Stimulated activated CD4-positive, alpha-beta T cell treated with anti-CD3 and anti-CD28 coated beads, Interleukin-2, amount 100 ng/mL, for 24 hours (primary cell): ENCODE data around the gene CYREN.
"Not testable (repeated sequence)": the region's sequence is repeated elsewhere in the genome, so short reads cannot be mapped to it uniquely, and the experiment has no call there.

ENCODE experiments used
- DNase-seq, 2 donors: peaks; one replicate each; pipeline ENCODE4 v3.0.0-alpha.2; 2020

The CYREN gene

DNA sequence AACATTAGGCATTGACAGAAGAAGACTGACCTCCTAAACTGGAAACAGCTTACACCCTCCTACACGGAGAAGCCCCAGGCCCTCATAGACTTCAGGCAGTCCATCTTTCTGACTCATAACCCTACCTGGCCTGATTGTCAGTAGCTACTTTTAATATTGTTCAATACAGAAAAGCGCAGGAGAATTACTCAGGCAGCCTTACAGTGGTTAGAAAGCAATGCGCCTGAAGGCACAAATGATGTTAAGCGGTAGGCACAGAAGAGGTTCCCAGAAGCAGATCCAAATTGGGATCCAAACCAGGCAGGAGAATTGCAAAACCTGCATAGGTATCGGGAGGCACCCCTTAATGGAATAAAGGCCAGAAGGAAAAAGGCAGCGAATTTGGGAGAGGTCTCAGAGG is 5.4 kb upstream of the CYREN start:
- DNase-seq, result peak in 1 of 2 donors; percentile 3

DNA sequence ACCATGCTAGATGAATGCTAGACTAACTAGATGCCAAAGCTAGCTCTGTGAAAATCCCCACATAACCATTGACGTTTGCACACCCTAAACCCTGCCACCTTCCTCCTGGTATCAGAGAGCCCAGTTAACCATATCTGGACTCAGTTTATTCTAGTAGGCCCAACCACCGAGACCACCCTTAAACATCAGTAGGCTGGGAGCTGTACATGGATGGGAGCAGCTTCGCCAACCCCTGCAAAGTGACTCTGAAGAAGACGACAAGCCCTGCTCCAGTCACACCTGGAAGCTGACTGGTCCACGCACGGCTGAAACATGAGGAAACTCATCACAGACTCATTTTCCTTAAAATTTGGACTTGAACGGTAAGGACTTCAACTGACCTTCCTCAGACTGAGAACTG is 4.4 kb upstream of the CYREN start:
- no peak for DNase-seq

DNA sequence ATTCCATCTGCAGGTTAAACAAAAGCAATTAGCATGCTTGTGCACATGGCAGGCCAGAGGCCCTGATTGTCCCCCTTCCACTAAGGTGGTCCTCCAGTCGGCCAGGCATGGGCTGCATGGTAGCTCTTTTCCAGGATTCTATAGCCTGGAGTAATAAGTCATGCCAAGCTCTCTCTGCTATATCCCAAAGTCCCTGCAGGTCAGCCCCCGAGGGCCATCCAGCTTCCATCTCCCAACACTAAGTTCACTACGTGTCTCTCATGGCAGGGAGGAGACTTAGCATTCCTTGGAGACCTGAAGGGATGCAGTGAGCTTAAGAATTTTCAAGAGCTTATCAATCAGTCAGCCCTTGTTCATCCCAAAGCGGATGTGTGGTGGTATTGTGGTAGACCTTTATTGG is 3.4 kb upstream of the CYREN start:
- peak in 1 of 2 donors; percentile 14 for DNase-seq

DNA sequence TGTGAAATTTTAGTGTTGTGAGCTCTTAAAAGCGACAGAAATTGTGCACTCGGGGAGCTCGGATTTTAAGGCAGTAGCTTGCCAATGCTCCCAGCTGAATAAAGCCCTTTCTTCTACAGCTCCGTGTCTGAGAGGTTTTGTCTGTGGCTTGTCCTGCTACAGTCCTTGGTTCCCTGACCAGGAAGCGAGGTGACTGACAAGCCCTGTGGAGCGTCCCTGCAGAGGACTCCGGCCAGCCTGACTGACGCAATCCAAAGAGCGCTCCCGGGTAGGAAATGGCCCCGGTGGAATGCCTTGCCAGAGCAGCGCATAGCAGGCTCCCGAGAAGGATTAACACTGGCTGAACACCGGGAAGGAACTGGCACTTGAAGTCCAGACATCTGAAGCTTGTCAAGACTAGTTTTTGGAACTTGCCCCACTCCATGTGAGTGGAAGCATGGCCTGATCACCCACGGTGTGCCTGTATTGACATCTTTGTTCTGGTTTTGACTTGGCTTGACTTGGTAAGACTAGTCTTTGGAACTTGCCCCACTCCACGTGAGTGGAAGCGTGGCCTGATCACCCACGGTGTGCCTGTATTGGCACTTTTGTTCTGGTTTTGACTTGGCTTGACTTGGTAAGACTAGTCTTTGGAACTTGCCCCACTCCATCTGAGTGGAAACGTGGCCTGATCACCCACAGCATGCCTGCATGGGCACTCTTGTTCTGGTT is 1.2 kb upstream of the CYREN start:
- peak in 1 of 2 donors; percentile 18 for DNase-seq

DNA sequence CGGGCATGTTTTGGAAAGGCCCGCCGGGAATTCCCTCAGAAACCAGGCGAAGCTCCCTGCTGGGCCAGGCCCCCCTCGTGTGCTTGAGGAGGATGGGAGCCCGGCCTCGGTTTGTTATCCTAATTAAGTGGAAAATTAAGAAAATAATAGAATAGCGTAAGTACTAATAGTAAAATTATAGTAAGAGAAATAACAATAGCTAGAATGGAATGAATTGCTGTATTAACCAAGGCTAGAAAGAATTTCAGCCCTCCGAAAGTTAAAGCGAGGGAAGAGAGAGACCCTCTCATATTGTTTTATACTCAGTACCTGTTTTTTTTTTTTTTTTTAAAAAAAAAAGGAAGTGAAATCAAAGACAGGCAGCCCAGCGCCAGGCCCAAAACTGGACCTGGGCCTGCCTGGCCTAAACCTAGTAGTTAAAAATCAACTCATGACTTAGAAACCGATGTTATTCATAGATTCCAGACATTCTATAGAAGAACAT is 533 bp upstream of the CYREN start:
- DNase-seq, result not testable (repeated sequence)

DNA sequence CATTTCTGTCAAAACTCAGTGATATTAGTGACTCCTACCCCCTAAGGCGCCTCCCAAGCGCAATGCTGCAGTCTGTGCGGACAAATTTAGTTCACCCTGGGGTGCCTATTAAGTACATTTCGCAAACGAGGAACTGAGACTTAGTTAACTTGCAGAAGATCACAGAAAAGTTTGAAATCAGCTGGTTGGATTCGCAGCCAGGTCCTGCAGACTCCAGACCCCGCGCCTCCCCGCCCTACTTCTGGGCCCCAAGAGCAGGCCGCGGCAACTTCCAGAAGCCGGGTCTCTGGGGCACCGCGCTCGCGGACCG is 588 bp downstream of the CYREN start:
- DNase-seq, result peak in 1 of 2 donors; percentile 33

DNA sequence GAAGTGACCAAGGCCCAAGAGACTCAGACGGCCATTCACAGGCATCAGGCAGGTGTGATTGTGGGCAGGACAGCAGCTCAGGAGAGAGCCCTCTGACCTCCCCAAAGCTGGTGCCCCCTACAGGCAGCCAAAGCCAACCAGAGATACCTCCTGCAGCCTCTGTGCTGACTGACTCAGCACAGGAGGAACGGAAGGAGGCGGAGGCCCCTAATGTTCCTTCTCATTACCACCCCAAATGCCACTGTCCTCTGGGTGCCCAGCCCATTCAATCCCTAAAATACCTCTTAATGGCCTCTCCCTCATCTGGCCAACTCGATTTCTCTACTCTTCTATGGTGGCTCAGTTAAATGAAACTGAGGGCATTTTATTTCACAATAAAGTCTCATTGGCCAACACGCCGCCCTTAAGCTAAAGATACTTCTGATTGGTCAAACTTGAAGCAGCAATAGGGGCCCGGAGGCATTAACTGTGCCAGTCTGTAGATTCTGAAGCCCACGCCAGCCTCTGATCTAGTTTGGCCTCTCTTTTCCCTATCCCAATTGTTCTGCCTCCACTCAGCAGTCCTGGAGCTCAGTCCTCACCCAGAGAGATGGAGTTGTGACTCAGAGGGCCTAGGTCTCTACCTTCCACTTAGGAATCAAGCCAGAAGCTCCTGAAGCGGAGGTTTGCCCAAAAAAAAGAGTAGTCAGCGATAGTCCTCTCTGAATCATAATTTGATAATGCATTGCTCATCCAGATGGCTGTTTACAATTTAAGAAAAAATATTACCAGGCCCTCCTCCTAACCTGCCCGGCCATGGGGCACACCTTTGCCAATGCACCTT is 1.2 kb downstream of the CYREN start:
- peak; percentile 65 to 73 for DNase-seq

DNA sequence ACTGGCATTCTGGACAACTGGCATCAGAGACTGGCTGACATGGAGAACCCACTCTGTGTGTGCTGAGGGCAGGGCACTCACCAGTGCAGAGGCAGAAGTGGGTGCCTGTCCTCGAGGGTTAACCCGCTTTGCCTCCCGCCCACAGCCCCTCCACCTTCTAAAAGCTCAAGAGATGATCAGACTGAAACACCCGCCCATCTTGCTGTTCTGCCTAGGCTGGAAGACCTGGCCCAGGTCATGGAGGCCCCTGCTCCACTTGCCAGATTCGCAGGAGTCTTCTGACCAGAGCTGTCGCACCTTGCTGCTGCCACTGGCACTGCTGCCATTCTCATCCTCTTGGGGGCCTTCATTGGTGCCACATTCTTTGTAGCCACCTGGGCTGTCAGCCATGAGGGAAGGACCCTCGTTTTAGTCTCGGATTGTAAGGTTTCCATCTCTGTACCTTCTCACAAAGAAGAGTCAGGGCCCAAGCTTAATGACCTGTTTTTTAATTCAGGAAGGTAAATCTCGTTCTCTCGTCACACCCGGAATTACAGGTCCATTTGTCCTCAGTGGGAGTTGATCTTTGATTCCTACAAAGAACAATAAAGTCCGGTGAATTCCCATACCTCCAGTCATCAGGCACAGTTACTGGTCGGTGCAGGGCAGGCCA is 1.9 kb downstream of the CYREN start:
- no peak for DNase-seq

DNA sequence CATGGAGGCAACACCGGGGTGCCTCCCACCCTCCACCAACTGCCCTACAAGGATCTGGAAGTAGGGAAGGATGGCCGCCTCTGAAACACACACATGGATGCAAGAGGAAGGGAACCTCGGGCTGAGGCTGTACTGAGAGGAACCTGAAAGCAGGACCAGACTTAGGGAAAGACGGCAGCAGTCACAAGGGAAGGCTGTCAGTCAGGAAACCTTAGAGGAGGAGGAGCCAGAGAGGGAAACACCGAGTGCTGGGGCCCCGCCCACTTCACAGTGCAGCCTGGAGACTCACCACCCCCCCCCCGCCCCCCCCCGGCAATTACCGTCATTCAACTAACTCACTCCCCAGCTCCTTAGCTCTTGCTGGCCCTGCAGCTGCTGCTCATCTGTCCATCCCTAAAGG is 2.5 kb downstream of the CYREN start:
- peak in 1 of 2 donors; percentile 43 for DNase-seq

DNA sequence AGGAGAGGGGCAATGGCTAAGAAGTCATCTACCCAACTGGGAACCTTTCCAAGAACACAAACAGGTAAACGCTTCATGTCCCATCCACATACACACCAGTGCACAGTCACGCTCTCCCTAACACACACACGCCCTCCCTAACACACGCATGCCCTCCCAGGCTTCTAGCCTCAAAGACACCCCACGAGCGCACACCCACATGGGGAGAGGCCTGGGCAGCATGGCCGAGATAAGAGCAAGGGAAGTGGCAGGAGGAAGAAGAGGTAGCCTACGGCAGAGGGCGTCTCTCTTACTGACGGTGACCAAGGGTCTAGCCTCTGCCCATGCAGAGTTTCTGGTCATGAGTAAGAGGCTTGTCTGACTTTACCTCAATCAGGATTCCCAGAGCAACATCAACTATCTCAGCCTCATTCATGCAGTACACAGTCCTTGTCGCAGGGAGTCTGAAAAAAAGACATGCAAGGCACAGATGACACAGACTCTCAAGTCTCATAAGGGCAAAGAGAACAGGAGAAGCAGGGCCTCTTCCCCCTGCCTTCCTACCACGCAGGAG is 3.1 kb downstream of the CYREN start:
- DNase-seq, result no peak

DNA sequence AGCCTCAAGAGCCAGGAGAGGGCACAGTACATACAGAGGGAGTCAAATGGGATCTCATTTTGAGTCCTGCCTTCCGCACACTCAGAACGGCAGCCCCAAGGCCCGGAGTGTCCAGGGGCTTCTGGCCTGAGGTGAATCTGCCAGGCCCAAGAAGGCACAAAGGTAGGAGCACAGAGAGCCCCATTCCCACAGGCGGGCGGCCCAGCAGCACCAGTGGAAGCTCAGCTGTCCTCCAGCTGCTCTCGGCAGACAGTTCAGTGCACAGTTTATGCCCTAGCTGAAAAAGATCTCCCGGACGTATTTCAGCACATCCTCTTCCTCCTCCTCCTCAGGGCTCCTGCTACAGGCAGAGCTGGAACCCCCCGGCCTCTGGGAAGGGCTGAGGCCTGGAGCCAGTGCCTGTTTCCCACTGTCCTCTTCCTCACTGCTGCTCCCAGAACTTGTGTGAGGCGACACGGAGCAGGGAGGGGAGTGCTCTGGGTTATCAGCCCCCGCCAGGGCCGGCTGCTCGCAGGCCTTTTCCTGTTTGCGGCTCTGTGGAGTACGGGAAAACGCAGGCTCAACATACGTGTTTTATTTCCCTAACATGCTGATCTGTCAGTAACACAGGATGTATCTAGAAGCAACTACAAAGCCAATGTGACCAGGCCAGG is 4.0 kb downstream of the CYREN start:
- no peak for DNase-seq

DNA sequence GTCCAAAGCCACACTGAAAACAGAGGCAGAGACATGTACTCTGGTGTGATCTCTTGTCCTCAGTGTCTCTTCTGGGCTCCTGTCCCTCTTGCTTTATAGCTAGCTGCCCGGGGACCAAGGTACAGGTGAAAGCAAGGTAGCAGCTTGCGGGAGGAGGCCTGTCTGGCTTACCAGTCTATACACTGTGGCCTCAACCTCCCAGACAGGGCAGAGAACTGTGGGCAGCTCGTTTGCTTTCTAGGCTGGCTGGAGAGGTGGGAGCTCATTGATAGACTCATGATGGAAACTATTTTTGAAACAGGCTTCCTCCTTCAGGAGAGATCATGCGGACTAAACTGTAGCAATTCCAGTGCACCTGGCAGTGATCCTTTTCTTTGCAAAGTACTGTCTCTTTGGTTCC is 4.6 kb downstream of the CYREN start:
- no peak for DNase-seq

DNA sequence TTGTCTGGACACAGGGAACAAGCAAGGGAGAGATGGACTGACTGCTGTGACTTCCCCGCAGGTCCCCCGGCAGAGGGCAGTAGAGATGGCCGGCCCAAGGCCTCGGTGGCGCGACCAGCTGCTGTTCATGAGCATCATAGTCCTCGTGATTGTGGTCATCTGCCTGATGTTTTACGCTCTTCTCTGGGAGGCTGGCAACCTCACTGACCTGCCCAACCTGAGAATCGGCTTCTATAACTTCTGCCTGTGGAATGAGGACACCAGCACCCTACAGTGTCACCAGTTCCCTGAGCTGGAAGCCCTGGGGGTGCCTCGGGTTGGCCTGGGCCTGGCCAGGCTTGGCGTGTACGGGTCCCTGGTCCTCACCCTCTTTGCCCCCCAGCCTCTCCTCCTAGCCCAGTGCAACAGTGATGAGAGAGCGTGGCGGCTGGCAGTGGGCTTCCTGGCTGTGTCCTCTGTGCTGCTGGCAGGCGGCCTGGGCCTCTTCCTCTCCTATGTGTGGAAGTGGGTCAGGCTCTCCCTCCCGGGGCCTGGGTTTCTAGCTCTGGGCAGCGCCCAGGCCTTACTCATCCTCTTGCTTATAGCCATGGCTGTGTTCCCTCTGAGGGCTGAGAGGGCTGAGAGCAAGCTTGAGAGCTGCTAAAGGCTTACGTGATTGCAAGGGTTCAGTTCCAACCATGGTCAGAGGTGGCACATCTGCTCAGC is 6.0 kb downstream of the CYREN start:
- no peak for DNase-seq

DNA sequence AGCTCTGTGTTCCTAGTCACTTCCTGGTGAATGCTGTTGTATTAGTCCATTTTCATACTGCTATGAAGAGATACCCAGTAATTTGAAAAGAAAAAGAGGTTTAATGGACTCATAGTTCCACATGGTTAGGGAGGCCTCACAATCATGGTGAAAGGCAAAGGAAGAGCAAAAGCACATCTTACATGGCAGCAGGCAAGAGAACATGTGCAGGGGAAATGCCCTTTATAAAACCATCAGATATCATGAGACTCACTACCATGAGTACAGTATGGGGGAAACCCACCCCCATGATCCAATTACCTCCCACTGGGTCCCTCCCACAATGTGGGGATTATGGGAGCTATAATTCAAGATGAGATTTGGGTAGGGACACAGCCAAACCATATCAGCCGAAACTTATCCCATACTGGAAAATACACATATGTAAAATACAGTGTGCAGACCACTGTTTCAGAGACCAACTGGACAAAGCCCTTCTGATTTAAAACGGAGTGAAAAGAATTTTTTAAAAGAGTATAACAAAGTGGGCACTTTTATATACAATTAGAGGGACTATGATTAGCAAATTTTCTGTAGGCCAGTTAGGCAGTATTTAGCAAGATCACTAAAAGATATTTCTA is 8.0 kb downstream of the CYREN start:
- DNase-seq, result no peak

DNA sequence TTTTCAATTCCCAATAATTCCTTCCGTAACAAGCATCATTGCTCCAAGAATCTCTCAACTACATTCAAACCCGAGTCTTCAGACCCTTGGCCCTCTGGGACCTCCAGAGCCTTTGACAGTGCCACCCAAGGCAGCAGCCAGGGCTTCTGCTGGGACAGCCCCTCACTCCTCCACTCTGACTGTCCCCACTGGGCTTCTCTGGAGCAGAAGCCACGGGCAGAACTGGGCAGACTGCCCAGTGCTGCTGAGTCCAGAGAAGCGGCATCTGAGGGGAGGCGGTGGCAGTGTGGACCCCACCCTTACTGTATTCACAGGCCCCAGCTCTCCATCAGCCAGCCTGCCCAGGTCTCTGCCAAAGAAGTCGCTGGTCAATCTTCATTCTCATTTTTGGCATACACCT is 8.8 kb downstream of the CYREN start:
- no peak for DNase-seq

DNA sequence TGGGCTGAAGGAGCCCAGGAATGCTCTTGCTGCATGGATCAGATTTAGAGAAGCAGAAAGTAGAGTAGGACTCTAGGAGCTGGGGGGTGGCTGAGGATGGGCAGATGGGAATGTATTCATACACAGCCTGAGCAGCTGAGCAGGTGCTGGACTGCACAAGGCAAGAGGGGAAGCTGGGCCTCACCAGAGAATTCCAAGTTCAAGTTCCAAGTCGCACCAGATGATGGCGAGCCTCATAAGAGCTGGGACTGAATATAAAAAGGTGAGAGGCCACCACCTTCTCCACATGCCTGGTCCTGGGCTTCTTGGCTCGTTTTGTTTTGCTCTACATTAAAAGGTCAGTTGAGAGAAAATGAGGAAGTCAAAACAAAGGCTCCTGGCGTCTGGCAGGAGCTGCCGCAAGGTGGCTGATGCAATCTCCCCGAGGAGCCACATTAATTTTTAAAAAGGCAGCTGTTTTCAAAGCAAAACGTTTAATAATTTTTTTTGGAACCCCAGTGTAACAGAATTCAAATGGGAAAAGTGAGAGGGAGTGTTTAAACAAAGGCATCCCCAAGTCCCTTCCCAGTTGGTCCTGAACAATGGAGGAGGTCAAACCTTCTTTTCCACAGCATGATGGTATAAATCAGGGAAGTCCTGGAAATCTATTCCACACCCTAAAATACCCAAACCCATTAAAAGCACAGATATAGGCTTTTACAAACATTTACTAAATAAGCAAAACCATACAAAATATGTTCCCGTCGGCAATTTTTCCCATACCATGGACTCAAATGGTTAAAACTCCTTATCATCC is 9.5 kb downstream of the CYREN start:
- no peak for DNase-seq

DNA sequence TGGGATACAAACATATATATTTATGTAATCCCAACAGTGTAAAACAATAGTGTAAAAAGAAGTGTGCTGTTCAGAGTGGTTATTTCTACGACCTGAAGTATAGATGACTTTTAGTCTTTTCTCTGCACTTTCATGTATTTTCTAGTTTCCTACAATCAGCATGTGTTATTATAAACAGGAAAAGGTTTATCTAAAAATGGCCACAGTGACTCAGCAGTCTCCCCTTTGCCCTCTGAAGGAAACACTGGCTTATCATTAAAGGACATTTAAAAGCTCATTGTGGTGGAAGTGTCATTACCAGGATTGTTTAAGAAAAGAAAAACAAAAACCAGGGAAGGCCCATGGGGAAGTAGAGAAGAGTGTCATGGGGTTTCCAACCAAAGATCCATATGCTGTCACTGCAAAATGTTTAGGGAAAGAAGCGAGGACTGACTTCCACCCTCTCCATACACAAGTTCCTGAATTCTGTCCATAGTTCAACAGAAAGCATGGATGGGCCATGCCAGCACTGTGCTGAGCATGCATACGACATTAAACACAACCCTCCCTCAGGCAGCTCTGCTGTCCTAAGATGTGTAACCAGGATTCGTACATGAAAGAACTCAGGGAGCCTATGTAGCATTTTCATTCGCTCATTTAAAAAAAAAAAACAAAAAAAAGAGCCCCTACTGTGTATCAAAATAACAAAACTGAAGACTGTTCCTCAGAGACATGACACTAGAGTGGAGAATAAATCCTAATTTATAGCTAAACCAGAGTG is 10.2 kb downstream of the CYREN start:
- DNase-seq, result no peak

DNA sequence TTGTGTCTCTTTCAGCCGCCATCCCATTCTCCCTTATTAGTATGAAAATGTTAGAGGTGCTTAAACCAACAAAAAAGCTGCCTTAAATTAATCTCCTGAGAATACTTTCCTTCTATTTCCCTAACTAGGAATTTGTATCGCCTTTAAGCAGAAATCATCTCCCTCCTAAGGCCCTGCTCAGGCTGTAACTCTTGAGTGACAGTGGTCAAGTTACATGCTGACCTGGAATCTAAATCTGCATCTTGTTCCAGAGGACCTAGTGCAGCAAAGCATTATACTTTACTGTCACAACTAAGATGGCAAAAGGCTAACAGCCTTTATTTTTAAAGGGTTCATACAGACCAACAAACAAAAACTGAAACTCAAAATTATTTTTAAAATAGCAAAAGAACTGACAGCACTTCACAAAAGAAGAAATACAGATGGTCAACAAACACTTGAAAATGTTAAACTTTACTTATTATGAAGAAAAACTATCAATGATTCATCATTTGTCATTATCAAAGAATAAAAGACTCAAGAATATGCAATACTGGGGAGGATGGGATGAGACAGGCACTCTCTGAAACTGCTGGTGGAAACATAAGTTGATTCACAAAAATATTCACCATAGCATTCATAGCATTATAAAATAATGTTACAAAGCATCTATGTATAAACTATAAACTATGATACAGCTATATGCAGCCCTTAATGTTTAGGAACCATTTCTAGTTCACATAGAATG is 11.0 kb downstream of the CYREN start:
- no peak for DNase-seq

DNA sequence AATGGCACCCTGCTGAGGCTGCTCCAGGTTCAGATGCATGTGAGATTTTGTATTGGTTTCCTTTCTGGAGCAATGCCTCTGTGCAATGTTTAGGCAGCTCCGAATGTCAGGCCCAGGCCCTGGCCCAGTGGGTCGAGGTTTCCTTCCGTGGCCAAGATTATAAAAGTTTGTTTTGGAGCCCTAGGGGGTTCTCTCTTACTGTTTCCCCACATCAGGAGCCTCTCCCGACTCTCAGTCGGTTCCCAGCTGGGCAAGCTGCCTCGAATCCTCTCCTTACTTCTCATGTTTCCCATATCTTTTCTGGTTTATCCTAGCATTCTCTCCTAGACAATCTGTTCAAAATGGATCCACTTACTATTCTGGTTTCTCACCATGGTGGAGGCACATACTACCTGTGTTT is 11.6 kb downstream of the CYREN start:
- no peak for DNase-seq
